IMR-90 (cell line): Measurements from ENCODE around the gene CNST.

Experiments used
- CHD1 ChIP-seq: IDR thresholded peaks from 2 replicates; pipeline ENCODE4 v1.6.1; 2012; ENCODE audit warnings: low read depth, low read length, improper control_type of control experiment
- CTCF ChIP-seq: conservative IDR thresholded peaks from 2 replicates; pipeline ENCODE4 v1.5.1; 2012; ENCODE audit warnings: mild to moderate bottlenecking, low read depth, low read length, improper control_type of control experiment
- ELK1 ChIP-seq: fragments of 150-350 bp; IDR thresholded peaks from 2 replicates; pipeline ENCODE4 v1.6.1; 2016; ENCODE audit warnings: low read depth, mild to moderate bottlenecking, low read length, moderate library complexity, borderline replicate concordance
- FOS ChIP-seq: fragments of 150-350 bp; IDR thresholded peaks from 2 replicates; pipeline ENCODE4 v1.6.1; 2016; ENCODE audit warnings: low read depth, low read length
- MXI1 ChIP-seq: IDR thresholded peaks from 2 replicates; pipeline ENCODE4 v1.6.1; 2012; ENCODE audit warnings: low read depth, mild to moderate bottlenecking, low read length, moderate library complexity, borderline replicate concordance
- POLR2A ChIP-seq: IDR thresholded peaks from 2 replicates; pipeline ENCODE4 v1.6.1; 2012; ENCODE audit warnings: mild to moderate bottlenecking, low read depth, low read length
- RAD21 ChIP-seq: IDR thresholded peaks from 2 replicates; pipeline ENCODE4 v1.6.1; 2012; ENCODE audit warnings: low read length, improper control_type of control experiment
- RFX5 ChIP-seq: IDR thresholded peaks from 2 replicates; pipeline ENCODE4 v1.8.0; 2012; ENCODE audit warnings: low read depth, mild to moderate bottlenecking, low read length, moderate library complexity

GRCh38 chr1:246587032-246587431 lies 20.8 kb downstream of the CNST start:
- no peak for TF ChIP-seq FOS
- TF ChIP-seq POLR2A, result no peak
- TF ChIP-seq RAD21, result no peak
- TF ChIP-seq CHD1, result no peak
- no peak for TF ChIP-seq CTCF
- TF ChIP-seq MXI1, result no peak
- TF ChIP-seq RFX5, result no peak
- TF ChIP-seq ELK1, result no peak
